Keratinocyte (primary cell): ENCODE data around the gene ABI1. TPM values are rescaled to one million over a fixed set of nuclear protein-coding genes. Genes with fewer than 3 reads are reported as not detected.

Experiments used
- DNase-seq: peaks from one replicate; pipeline ENCODE4 v3.0.0-alpha.2; 2011; ENCODE audit warnings: low read depth, missing footprints, low spot score
- FAIRE-seq: peaks from 2 replicates; lab custom pipeline; 2011; peaks lifted over from hg19 to GRCh38; lab: Jason Lieb, UNC
- H2AFZ ChIP-seq: 2 replicates; pipeline ENCODE4 v1.6.0; 2012; ENCODE audit warnings: low read length, control low read depth, inconsistent platforms; ENCODE audit not compliant: control insufficient read depth
- H3K27ac ChIP-seq: 2 replicates; pipeline ENCODE4 v1.5.1; 2011; ENCODE audit warnings: low read length; ENCODE audit not compliant: control insufficient read depth, insufficient read depth
- H3K27me3 ChIP-seq: 3 replicates; pipeline ENCODE4 v1.6.0; 2011; ENCODE audit warnings: low read length; ENCODE audit not compliant: control insufficient read depth, insufficient read depth; ENCODE audit errors: extremely low read depth
- H3K36me3 ChIP-seq, 2 experiments: 2 replicates in 1 of 2; 3 replicates in 1 of 2; pipeline ENCODE4 v1.5.1; 2011; ENCODE audit warnings: low read length in 2 of 2, mild to moderate bottlenecking in 1 of 2; ENCODE audit not compliant: control insufficient read depth in 2 of 2, insufficient read depth in 2 of 2; ENCODE audit errors: extremely low read depth in 1 of 2
- H3K4me1 ChIP-seq: 3 replicates; pipeline ENCODE4 v1.5.1; 2011; ENCODE audit warnings: low read length; ENCODE audit not compliant: control insufficient read depth, insufficient read depth; ENCODE audit errors: extremely low read depth
- H3K4me2 ChIP-seq: 3 replicates; pipeline ENCODE4 v1.6.0; 2011; ENCODE audit warnings: low read depth, low read length; ENCODE audit not compliant: control insufficient read depth, insufficient read depth; ENCODE audit errors: extremely low read depth
- H3K4me3 ChIP-seq, 3 experiments: fragments of 200-600 bp in 1 of 3; sonication (generic) in 1 of 3; 2 replicates in 2 of 3; 3 replicates in 1 of 3; pipeline ENCODE4 v1.5.1; 2011 to 2016; ENCODE audit warnings: low read length in 3 of 3, mild to moderate bottlenecking in 3 of 3, control low read depth in 2 of 3, inconsistent platforms in 1 of 3, low read depth in 1 of 3, mixed read lengths in 1 of 3, mixed run types in 1 of 3, moderate library complexity in 1 of 3; ENCODE audit not compliant: control insufficient read depth in 2 of 3, insufficient read depth in 2 of 3; ENCODE audit errors: extremely low read depth in 1 of 3
- H3K79me2 ChIP-seq: 2 replicates; pipeline ENCODE4 v1.6.0; 2012; ENCODE audit warnings: low read length; ENCODE audit not compliant: control insufficient read depth, insufficient read depth
- H3K9ac ChIP-seq: 3 replicates; pipeline ENCODE4 v1.6.0; 2011; ENCODE audit warnings: low read length; ENCODE audit not compliant: control insufficient read depth, insufficient read depth; ENCODE audit errors: extremely low read depth
- H3K9me1 ChIP-seq: 3 replicates; pipeline ENCODE4 v1.6.0; 2011; ENCODE audit warnings: low read length; ENCODE audit not compliant: control insufficient read depth, insufficient read depth; ENCODE audit errors: extremely low read depth
- H3K9me3 ChIP-seq: 2 replicates; pipeline ENCODE4 v1.5.1; 2012; ENCODE audit warnings: low read depth, low read length; ENCODE audit not compliant: control insufficient read depth
- H4K20me1 ChIP-seq: 3 replicates; pipeline ENCODE4 v1.6.0; 2011; ENCODE audit warnings: low read length; ENCODE audit not compliant: control insufficient read depth, insufficient read depth; ENCODE audit errors: extremely low read depth
- CTCF ChIP-seq, 3 experiments: IDR thresholded peaks in 1 of 3; conservative IDR thresholded peaks in 1 of 3; optimal IDR thresholded peaks in 1 of 3; 2 replicates in 2 of 3; 3 replicates in 1 of 3; pipeline versions ENCODE3 to v1.5.1; 2011; ENCODE audit warnings: low read length in 3 of 3, mild to moderate bottlenecking in 3 of 3, moderate library complexity in 2 of 3, control low read depth in 1 of 3, inconsistent platforms in 1 of 3; ENCODE audit not compliant: insufficient read depth in 2 of 3; ENCODE audit errors: extremely low read depth in 1 of 3
- EZH2 ChIP-seq: IDR thresholded peaks from one replicate; pipeline ENCODE4 v1.6.1; 2012; ENCODE audit warnings: inconsistent platforms, mild to moderate bottlenecking, low read length, moderate library complexity
- dilution Hi-C: fragments of 300-500 bp; cut with MboI; formaldehyde crosslinking; loops from one replicate; pipeline ENCODE4 v1.7.0; 2020; ENCODE audit warnings: low sequenced_read_pairs; ENCODE audit not compliant: extremely low pct_ligation_motif_present
- polyA plus RNA-seq, 5 experiments: library from polyadenylated mRNA; depleted of rRNA in 3 of 5; stranded (reverse) in 3 of 5; stranded (forward) in 1 of 5; unstranded in 1 of 5; fragments of >200 nt; gene quantifications; 1 replicate in 1 of 5; 2 replicates in 3 of 5; 3 replicates in 1 of 5; pipeline versions ENCODE4 v1.2.1 to v1.2.3, GENCODE V29; 2011 to 2012; ENCODE audit warnings: missing spikeins in 2 of 5, low read depth in 1 of 5, low replicate concordance in 1 of 5

Gene ABI1
- polyA plus RNA-seq, 1 donor (not counting 4 experiments of a cell fraction or from before 2014, with no cell fraction given) = 78.9 TPM

- no peak overlapping the region for H3K9ac ChIP-seq
- no peaks in the 10 kb centered on the region for H3K9me3 ChIP-seq
- no peak overlapping the region for H3K4me2 ChIP-seq
- no peaks in the 10 kb centered on the region for H3K27me3 ChIP-seq
- no peak overlapping the region for H2AFZ ChIP-seq
- H3K4me1 ChIP-seq = peaks cover 16% of the 10 kb centered on the region
- dilution Hi-C loops = no loop called here
- no peak for TF ChIP-seq EZH2
- TF ChIP-seq CTCF (optimal IDR thresholded peaks at IDR 0.05 in 1 of 3, IDR thresholded peaks at IDR 0.05 in 1 of 3, conservative IDR thresholded peaks at IDR 0.05 in 1 of 3; ENCODE audit: extremely low read depth in 1 of 3, insufficient read depth in 2 of 3, low read length in 3 of 3) = no peak
- no peak overlapping the region for H3K27ac ChIP-seq
- H3K4me3 ChIP-seq = no peak overlapping the region
- FAIRE-seq (no peak), DNase-seq (no peak)
- no peaks in the 10 kb centered on the region for H3K9me1 ChIP-seq
- no peaks in the 10 kb centered on the region for H3K79me2 ChIP-seq
- H4K20me1 ChIP-seq = no peaks in the 10 kb centered on the region
- H3K36me3 ChIP-seq = no peaks in the 10 kb centered on the region
These were observed 10.0 kb upstream of the ABI1 start for GRCh38 chr10:26870766-26871165.

- Histone ChIP-seq H3K4me2 (peak overlapping the region; percentile 67), H3K27me3 (no peaks in the 10 kb centered on the region), H3K4me1 (peaks cover 16% of the 10 kb centered on the region), H3K9ac (peak overlapping the region; percentile 41), H2AFZ (peak overlapping the region; percentile 71), H3K27ac (peak overlapping the region; percentile 77), H4K20me1 (no peaks in the 10 kb centered on the region), H3K9me3 (no peaks in the 10 kb centered on the region), H3K4me3 (no peak overlapping the region), H3K36me3 (no peaks in the 10 kb centered on the region), H3K79me2 (no peaks in the 10 kb centered on the region), H3K9me1 (no peaks in the 10 kb centered on the region)
- TF ChIP-seq EZH2 (no peak), CTCF (optimal IDR thresholded peaks at IDR 0.05 in 1 of 3, IDR thresholded peaks at IDR 0.05 in 1 of 3, conservative IDR thresholded peaks at IDR 0.05 in 1 of 3; ENCODE audit: extremely low read depth in 1 of 3, insufficient read depth in 2 of 3, low read length in 3 of 3) (no peak)
- dilution Hi-C loops = no loop called here
- DNase-seq (peak; percentile 87), FAIRE-seq (peak; percentile 96)
These were observed 8.8 kb upstream of the ABI1 start for GRCh38 chr10:26869528-26869927.
